Measurements from ENCODE around the gene VTN.
"Not testable (repeated sequence)": the region's sequence is repeated elsewhere in the genome, so short reads cannot be mapped to it uniquely, and the experiment has no call there.

Gene VTN

GRCh38 chr17:28342313-28342712 lies 27.8 kb downstream of the VTN start:
- DNase-seq (ENCODE audit: low read depth) = no peak

- no peak for DNase-seq (ENCODE audit: low read depth)
These were observed 28.6 kb downstream of the VTN start for GRCh38 chr17:28341516-28341915.

- no peak for DNase-seq (ENCODE audit: low read depth)
These were observed 29.7 kb downstream of the VTN start for GRCh38 chr17:28340374-28340773.

- DNase-seq (ENCODE audit: low read depth) = no peak
These were observed 30.7 kb downstream of the VTN start for GRCh38 chr17:28339431-28339830.

GRCh38 chr17:28338769-28339212 lies 31.3 kb downstream of the VTN start:
- DNase-seq (ENCODE audit: low read depth) = not testable (repeated sequence)

GRCh38 chr17:28338056-28338768 lies 31.9 kb downstream of the VTN start:
- DNase-seq (ENCODE audit: low read depth) = no peak

GRCh38 chr17:28335959-28336871 lies 33.9 kb downstream of the VTN start:
- DNase-seq (ENCODE audit: low read depth) = no peak

GRCh38 chr17:28335201-28335958 lies 34.7 kb downstream of the VTN start, which contains the start of the genes IFT20 and TNFAIP1:
IFT20 (minus strand) TSS chr17:28335472; CDS start chr17:28331985, 3,487 bp downstream.
TNFAIP1 (plus strand) TSS chr17:28335761; CDS start chr17:28339522, 3,761 bp downstream.
- peak; percentile 95 for DNase-seq (ENCODE audit: low read depth)

GRCh38 chr17:28334666-28335200 lies 35.4 kb downstream of the VTN start:
- DNase-seq (ENCODE audit: low read depth) = no peak

GRCh38 chr17:28334171-28334570 lies 35.9 kb downstream of the VTN start:
- DNase-seq (ENCODE audit: low read depth) = no peak

- no peak for DNase-seq (ENCODE audit: low read depth)
These were observed 36.9 kb downstream of the VTN start for GRCh38 chr17:28333083-28333746.

- no peak for DNase-seq (ENCODE audit: low read depth)
These were observed 38.2 kb downstream of the VTN start for GRCh38 chr17:28331891-28332420.

- DNase-seq (ENCODE audit: low read depth) = no peak
These were observed 39.4 kb downstream of the VTN start for GRCh38 chr17:28330671-28331070.

- no peak for DNase-seq (ENCODE audit: low read depth)
These were observed 41.8 kb downstream of the VTN start for GRCh38 chr17:28328325-28328724.

- DNase-seq (ENCODE audit: low read depth) = no peak
These were observed 42.4 kb downstream of the VTN start for GRCh38 chr17:28327709-28328108.

- no peak for DNase-seq (ENCODE audit: low read depth)
These were observed 43.0 kb downstream of the VTN start for GRCh38 chr17:28327031-28327607.

GRCh38 chr17:28326114-28326513 lies 44.0 kb downstream of the VTN start:
- no peak for DNase-seq (ENCODE audit: low read depth)

GRCh38 chr17:28325211-28325610 lies 44.9 kb downstream of the VTN start:
- DNase-seq (ENCODE audit: low read depth) = no peak

GRCh38 chr17:28324781-28325180 lies 45.3 kb downstream of the VTN start:
- DNase-seq (ENCODE audit: low read depth) = no peak

GRCh38 chr17:28324267-28324745 lies 45.8 kb downstream of the VTN start:
- no peak for DNase-seq (ENCODE audit: low read depth)
